GM12873 (cell line): ENCODE data around the gene CREB3L2.

Experiments
- TF ChIP-seq, protein P1 (sequence below): IDR thresholded peaks from 2 replicates; pipeline ENCODE4 v1.5.1; 2012; ENCODE audit warnings: low read depth, mild to moderate bottlenecking, moderate library complexity, low read length, control low read depth; ENCODE audit not compliant: insufficient read depth; ENCODE audit errors: missing control alignments

The CREB3L2 gene

DNA sequence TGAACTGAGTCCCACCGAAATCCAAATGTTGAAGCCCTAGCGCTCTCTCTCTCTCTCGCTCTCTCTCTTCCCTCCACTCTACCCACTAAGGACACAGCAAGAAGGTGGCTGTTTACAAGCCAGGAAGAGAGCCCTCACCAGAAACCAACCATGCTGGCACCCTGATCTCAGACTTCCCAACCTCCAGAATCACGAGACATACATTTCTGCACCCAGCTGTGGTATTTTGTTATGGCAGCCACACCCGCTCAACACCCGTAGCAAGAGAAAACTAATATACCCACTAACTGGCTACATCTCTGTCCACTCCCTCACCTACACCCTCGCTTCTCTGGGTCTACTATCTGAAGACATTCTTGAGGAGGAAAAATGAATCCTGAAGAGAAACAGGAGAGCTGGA, 54.8 kb downstream of the CREB3L2 start:
- TF ChIP-seq, protein P1, sequence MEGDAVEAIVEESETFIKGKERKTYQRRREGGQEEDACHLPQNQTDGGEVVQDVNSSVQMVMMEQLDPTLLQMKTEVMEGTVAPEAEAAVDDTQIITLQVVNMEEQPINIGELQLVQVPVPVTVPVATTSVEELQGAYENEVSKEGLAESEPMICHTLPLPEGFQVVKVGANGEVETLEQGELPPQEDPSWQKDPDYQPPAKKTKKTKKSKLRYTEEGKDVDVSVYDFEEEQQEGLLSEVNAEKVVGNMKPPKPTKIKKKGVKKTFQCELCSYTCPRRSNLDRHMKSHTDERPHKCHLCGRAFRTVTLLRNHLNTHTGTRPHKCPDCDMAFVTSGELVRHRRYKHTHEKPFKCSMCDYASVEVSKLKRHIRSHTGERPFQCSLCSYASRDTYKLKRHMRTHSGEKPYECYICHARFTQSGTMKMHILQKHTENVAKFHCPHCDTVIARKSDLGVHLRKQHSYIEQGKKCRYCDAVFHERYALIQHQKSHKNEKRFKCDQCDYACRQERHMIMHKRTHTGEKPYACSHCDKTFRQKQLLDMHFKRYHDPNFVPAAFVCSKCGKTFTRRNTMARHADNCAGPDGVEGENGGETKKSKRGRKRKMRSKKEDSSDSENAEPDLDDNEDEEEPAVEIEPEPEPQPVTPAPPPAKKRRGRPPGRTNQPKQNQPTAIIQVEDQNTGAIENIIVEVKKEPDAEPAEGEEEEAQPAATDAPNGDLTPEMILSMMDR, result no peak

DNA sequence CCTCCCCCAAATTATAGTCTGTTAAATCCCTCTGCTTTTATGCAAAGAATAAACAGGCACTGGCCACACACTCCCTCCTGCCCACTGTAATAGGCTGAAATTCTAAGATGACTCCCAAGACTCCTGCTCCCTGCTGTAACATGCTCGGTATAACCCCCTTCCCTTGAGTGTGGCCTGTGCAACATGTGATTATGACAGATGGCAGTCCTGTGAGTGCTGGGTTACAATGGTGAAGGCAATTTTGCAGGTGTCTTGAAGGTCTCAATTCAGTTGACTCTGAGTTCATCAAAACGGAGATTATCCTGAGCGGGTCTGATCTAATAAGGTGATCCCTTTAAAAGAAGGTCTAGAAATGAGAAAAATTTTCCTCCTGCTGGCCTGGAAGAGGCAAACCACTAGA, 55.9 kb downstream of the CREB3L2 start:
- TF ChIP-seq, protein P1, result no peak

DNA sequence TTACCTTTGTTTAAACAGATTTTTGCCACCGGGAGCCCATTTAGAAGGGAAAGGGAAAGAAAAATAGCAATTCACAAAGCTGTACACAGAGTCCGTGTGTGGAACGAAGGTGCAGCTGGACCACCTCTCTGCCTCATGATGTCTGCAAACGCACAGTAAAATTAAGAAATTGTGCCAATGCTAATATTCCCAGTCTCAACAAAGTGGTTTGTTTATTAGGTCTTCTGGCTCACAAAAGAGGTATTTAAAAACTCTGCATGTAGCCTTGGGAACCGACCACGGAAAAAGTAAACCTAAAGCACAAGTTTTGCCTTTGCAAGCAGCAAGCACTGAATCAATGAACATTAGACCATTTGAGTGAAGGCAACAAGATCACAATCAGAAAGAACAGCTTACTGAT, 57.7 kb downstream of the CREB3L2 start:
- TF ChIP-seq, protein P1, result no peak

DNA sequence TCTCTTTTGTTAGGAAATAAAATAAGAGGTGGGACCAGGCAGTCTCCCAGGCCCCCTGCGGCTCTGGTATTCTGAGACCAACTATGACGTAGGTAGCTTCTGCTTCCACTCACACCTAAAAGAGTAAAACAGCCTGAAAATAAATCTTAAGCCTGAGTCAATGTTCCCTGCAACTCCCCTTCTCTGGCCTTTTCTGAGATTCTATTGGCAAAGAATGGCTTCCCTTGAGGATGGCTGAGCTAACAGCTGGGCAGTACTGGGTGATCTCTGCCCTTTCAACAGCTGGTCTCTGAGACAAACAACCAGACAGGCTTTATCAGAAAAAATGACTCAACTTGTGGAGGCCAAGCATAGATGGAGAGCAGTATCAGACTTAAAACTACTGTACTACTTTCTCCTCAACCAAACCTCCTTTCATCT, 58.7 kb downstream of the CREB3L2 start:
- TF ChIP-seq, protein P1, result no peak

DNA sequence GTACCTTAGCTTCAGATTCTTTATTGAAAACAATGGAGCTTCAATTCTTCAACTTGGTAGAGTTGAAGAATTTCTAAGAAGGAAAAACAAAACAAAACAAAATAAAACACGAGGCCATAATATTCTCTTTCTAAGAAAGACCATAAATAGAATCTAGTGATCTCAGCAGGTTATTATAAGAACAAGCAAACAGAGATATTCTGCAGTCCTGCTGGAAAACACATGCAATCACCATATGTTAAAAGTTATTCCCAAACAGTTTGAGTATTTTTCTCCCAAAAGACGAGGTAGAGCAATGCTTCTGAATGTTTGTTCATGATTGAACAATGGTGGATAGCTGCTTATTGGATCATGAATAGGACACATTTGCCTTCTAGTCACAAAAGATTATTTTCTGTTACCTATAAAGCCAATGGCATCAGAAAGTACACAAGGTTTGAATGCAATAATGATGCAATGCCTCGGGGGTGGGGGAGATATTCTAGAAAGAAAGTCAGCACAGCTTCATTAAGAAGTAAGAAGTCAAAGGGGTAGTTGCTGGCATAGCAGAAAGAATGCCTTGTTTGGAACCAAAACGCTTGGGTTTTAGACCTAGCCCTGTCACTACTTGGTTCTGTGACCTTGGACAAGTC, 59.3 kb downstream of the CREB3L2 start:
- TF ChIP-seq, protein P1, result no peak

DNA sequence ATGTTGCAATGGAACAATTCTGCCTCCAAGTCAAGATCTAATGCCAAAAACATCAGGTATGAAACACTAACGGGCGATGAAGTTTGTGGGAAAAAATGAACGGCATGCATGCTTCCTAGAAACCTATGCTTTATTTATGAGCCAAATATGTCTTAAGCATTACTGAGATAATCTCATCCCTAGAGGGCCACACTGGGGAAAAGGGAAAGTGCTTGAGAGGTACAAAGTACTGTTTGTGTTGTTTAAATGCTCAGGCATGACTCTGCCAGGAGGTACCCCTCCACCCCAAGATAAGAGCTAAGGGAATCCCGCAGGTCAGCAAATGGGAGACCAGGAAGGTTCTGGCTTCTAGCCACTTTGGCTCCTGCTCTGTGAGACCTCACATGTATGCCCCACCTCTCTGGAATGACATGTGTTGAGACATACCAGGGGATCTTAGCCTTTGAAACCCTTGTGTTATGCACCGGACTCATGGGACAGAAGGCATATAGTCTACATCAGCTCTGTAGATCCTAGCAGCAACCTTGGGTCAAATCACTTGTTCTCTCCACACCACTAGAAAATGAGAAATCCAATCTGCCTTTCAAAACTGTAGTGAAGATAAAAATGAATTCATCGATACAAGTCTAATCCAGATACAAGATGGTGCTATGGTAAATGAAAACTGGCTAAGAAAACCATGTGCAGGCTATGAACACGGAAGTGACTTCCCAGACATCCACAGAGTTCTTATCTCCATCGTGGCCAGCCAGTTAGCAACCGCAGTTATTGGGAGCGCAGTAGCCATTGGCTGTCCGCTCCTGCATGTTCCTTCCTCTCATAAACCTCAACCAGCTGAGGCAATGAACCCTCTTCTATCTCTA, 61.0 kb downstream of the CREB3L2 start:
- TF ChIP-seq, protein P1, result no peak

DNA sequence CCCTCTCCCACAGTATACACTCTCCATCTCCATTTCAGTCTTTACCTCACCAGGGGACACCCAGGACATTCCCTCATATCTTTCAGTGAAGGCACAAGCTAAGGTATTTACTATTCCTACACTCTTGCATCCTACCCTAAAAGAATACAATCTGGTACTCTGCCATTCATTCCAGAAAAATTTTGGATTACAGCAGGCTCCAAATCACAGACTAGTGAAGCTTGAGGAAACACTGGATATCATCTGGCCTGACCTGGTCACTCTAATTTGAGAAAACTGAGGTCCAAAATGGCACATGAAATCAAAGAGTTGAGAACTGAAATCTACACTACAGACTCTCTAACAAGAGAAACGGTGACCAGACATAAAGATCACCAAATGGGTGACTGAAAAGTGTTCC, 61.7 kb downstream of the CREB3L2 start:
- TF ChIP-seq, protein P1, result no peak
